Placental epithelial cell (primary cell): ENCODE measurements around the gene PEX3. TPM values are rescaled to one million over a fixed set of nuclear protein-coding genes. Genes with fewer than 3 reads are reported as not detected.

Experiments used
- small RNA-seq: library from RNA; depleted of rRNA; stranded (forward); fragments of <200 nt; gene quantifications from one replicate; pipeline ENCODE3, GENCODE V24; 2012
- total RNA-seq: library from RNA; depleted of rRNA; stranded (reverse); fragments of >200 nt; gene quantifications from 2 replicates; pipeline ENCODE4 v1.2.3, GENCODE V29; 2012

The PEX3 gene
- 15.0 and 21.6 TPM in 2 replicates for total RNA-seq

GRCh38 chr6:143450453-143451371 lies at the start of gene PEX3, which contains the start of gene ADAT2:
Gene PEX3 (plus strand): TSS chr6:143450805. CDS start chr6:143451043, 238 bp downstream.
Gene ADAT2 (minus strand): TSS chr6:143450695. CDS start chr6:143450658, 37 bp downstream.

GRCh38 chr6:143510991-143511891 lies 60.6 kb downstream of the PEX3 start, which contains the start of gene FUCA2:
Gene FUCA2 (minus strand): TSS chr6:143511720. CDS start chr6:143511634, 86 bp downstream.

Small RNAs within 50 kb of the gene (small RNA-seq; reads per million reads assigned to genes)
- gene RNA5SP221, result 0.75 reads per million, percentile 45 among the genes with 10 or more reads in this experiment

Other genes starting within 250 kb of the PEX3 start
- gene ADAT2, start 110 bp upstream of the PEX3 start, total RNA-seq, result 0.79 and 3.0 TPM in 2 replicates
- gene FUCA2, start 60.9 kb downstream of the PEX3 start, total RNA-seq, result 25.9 and 52.1 TPM in 2 replicates
- 76.2 and 76.6 TPM in 2 replicates for gene PHACTR2, start 227.2 kb downstream of the PEX3 start, total RNA-seq